ENCODE data around the gene PCYT1A.

Gene PCYT1A

DNA sequence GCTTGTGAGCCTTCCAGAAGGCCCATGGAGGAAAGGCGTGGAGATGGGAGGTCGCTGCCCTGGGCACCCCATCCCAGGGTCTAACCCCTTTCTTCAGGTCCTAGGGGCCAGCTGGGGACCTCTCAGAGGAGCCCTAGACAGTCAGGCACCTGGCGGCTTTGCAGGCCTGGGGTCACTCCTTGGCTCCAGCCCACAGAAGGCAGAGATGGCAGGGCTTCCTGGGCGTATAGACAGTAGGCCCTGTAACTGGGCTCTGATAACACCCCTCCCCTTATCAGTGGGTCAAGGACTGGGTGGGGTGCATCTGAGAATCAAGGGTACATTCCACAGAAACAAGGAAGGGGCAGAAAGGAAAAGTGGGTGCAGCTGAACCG is 93.0 kb downstream of the PCYT1A start:
- no peak for TF ChIP-seq CTCF (IDR thresholded peaks at IDR 0.05; ENCODE audit: borderline replicate concordance, insufficient read depth, low read depth, low read length)

GRCh38 chr3:196193736-196194541 is 93.6 kb downstream of the PCYT1A start:
- no peak for TF ChIP-seq CTCF (IDR thresholded peaks at IDR 0.05; ENCODE audit: borderline replicate concordance, insufficient read depth, low read depth, low read length)
- no peak overlapping the region for H3K4me3 ChIP-seq (ENCODE audit: low read depth, low read length)

More for the DNA sequence above, 93.0 kb downstream of the PCYT1A start:
- H3K4me3 ChIP-seq (ENCODE audit: low read depth, low read length), result no peak overlapping the region

DNA sequence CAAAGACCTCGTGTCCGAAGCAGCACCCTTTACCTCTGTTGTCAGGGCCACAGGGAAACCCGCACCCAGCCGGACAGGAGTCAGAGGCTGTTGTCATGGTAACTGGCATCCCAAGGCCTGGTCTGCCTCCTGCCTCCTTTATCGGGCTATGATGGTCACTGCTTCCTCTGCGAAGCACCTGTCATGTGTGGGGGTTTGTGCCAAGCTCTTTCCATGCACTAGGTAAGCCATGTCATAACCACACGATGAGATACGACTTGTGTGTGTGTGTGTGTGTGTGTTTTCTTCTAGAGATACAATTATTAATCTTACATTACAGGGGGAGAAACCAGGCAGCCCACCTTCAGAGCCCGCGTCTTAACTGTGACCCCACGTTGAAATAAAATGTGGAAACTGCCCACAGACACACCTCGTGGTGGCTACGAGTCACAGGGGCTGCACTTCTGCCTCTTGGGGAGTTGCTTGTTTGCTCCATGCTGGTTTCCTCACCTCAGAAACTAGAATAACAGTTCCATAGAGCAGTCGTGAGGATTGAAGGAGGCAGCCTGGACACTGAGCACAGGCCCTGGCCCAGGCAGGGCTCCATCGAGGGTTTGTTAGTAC is 94.3 kb downstream of the PCYT1A start:
- no peak overlapping the region for H3K4me3 ChIP-seq (ENCODE audit: low read depth, low read length)
- TF ChIP-seq CTCF (IDR thresholded peaks at IDR 0.05; ENCODE audit: borderline replicate concordance, insufficient read depth, low read depth, low read length), result no peak

DNA sequence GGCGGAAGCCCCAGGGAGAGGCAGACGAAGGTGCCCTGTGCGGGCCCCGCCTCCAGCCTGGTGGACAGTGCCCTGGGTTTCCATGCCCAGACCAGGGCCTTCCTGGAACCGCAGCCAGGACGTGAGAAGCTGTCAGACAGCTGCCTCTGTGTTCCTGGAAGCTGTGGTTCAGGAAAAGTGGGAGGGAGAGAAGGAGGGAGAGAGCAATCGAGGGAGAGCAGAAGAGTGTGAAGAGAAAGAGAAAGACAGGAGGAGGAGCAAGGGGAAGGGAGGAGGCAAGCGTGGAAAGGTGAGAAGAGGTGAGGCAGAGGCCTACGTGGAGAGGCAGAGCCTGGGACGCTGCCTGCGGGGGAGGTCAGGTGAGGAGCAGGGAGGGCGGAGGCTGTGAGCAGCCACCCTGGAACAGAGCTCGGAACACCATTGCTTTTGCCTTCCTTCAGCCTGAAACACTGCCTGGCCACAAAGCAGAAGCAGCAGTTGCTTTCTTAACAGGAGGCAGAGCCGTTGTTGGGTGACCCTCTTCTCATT is 94.9 kb downstream of the PCYT1A start:
- H3K4me3 ChIP-seq (ENCODE audit: low read depth, low read length), result no peak overlapping the region
- no peak for TF ChIP-seq CTCF (IDR thresholded peaks at IDR 0.05; ENCODE audit: borderline replicate concordance, insufficient read depth, low read depth, low read length)

DNA sequence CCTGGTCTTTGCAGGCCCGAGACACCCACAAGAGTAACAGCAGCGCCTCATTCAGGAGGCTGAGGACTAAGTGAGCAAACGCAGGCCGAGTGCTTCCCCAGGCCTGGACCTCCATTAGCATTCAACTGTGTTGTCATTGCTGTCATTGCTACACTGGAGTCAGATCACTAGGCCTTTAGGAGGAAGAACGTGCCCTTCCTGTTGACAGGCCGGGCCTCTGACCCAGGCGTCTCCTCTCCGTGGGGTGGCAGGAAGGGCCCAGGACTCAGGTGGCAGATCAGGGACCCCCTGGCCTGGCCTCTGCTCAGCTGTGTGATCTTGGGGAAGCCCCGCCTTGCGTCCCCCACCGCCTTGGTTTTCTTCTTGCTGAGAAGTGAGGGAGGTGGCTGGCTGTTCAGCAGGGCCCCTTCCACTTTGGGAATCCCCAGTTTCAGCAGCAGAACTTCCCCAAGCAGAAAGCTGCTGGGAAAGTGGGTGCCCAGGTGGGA is 95.4 kb downstream of the PCYT1A start:
- TF ChIP-seq CTCF (IDR thresholded peaks at IDR 0.05; ENCODE audit: borderline replicate concordance, insufficient read depth, low read depth, low read length), result no peak
- no peak overlapping the region for H3K4me3 ChIP-seq (ENCODE audit: low read depth, low read length)

DNA sequence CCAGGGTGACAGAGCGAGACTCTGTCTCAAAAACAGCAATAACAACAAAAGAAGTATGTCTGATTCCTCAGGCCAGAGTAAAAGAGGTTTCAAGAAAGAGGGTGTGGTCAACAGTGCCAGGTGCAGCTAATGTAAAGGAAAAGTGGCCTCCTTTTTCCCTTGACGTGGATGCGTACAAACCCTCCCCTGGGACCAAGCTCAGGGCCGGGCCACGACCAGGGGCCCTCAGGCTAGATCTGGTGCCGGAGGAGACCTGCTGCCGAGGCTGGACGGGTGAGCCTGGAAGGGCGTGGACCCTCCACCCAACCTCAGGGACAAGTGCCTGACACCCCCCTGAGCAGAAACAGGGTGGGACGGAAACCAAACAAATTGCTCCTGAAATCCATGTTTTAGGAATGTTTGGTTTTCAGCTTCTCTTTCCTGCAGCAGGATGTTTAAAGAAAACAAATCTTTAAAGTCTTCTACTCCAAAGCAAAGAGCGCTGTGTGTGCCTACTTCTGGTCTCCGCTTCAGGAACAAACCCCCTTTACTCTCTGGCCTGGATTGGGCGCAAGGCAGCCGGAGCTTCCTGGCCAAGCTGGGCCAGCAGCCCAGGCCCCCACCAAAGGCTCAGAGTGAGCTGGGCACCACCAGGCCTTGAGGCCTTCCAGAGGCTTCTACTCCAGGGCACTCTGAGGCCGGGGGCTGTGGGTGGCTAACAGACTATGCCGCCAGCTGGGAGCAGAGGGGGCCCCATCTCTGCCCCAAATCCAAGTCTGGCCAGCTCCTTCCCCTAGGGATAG is 97.8 kb downstream of the PCYT1A start:
- no peak for TF ChIP-seq CTCF (IDR thresholded peaks at IDR 0.05; ENCODE audit: borderline replicate concordance, insufficient read depth, low read depth, low read length)
- no peak overlapping the region for H3K4me3 ChIP-seq (ENCODE audit: low read depth, low read length)

Measured in GM12875 (cell line).